Stimulated activated naive B cell treated with anti-CD40 and anti-IgM and Interleukin-4, amounts not matched to agents 10 μg/mL and 1 μg/mL and 100 μg/mL, for 72 hours (primary cell): ENCODE results near the gene INSYN2B.

Experiments
- ATAC-seq, 2 donors: fragments of 150-1000 bp; cut with Tn5 transposase; replicated peaks; 2 replicates each; pipeline ENCODE4 v1.10.0; 2021; ENCODE audit warnings: moderate library complexity in 1 of 2
- DNase-seq: peaks from one replicate; pipeline ENCODE4 v3.0.0; 2021
- H3K27ac Mint-ChIP-seq: one replicate; pipeline ENCODE4 v1.8.0; 2022; ENCODE audit warnings: mild to moderate bottlenecking, mixed read lengths
- H3K27me3 Mint-ChIP-seq, 2 donors: one replicate each; pipeline ENCODE4 v1.8.0; 2022; ENCODE audit warnings: mixed read lengths in 2 of 2
- H3K36me3 Mint-ChIP-seq, 2 donors: one replicate each; pipeline ENCODE4 v1.8.0; 2022; ENCODE audit warnings: mixed read lengths in 2 of 2, mild to moderate bottlenecking in 1 of 2
- H3K4me1 Mint-ChIP-seq, 2 donors: one replicate each; pipeline ENCODE4 v1.8.0; 2022; ENCODE audit warnings: mixed read lengths in 2 of 2, mild to moderate bottlenecking in 1 of 2
- H3K4me3 Mint-ChIP-seq, 2 donors: one replicate each; pipeline ENCODE4 v1.8.0; 2022; ENCODE audit warnings: mild to moderate bottlenecking in 2 of 2, mixed read lengths in 2 of 2, moderate library complexity in 1 of 2
- H3K9me3 Mint-ChIP-seq, 2 donors: one replicate each; pipeline ENCODE4 v1.8.0; 2022; ENCODE audit warnings: mixed read lengths in 2 of 2, mild to moderate bottlenecking in 1 of 2

The INSYN2B gene

GRCh38 chr5:169832845-169833244 is 147.4 kb downstream of the INSYN2B start:
- no peak for ATAC-seq
- Mint-ChIP-seq H3K4me3 (no peak overlapping the region), H3K36me3 (peaks cover 21 to 44% of the 10 kb centered on the region in 2 donors), H3K9me3 (no peaks in the 10 kb centered on the region), H3K27me3 (no peaks in the 10 kb centered on the region), H3K4me1 (peaks cover 22 to 36% of the 10 kb centered on the region in 2 donors), H3K27ac (peak overlapping the region; percentile 51)
- no peak for DNase-seq

GRCh38 chr5:169832304-169832703 is 148.0 kb downstream of the INSYN2B start:
- H3K36me3 Mint-ChIP-seq, result peaks cover 24 to 46% of the 10 kb centered on the region in 2 donors
- peak overlapping the region; percentile 62 for H3K27ac Mint-ChIP-seq
- no peak overlapping the region for H3K4me3 Mint-ChIP-seq
- H3K4me1 Mint-ChIP-seq, result peaks cover 27 to 41% of the 10 kb centered on the region in 2 donors
- no peak for ATAC-seq
- DNase-seq, result no peak
- H3K27me3 Mint-ChIP-seq, result no peaks in the 10 kb centered on the region
- no peaks in the 10 kb centered on the region for H3K9me3 Mint-ChIP-seq

DNA sequence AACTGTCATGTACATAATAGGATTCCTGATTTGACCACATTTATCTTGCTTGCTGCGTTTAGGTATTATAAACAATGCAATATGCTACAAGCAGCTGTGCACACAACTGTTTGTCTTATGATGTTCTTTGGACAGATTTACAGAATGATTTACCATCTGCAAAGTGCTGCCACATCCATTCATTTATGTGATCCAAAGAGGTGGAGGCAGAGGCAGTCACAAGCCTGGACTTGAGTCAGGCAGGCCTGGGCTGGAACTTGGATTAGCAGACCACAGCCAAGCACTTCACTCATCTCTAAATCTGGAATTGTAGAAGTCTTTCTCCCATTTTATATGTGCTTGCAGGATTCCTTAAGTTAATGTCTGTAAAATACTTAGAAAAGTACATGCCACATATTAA is 149.0 kb downstream of the INSYN2B start:
- H3K36me3 Mint-ChIP-seq, result peaks cover 27 to 50% of the 10 kb centered on the region in 2 donors
- H3K27me3 Mint-ChIP-seq, result no peaks in the 10 kb centered on the region
- DNase-seq (no peak), ATAC-seq (no peak)
- peaks cover 34 to 43% of the 10 kb centered on the region in 2 donors for H3K4me1 Mint-ChIP-seq
- no peaks in the 10 kb centered on the region for H3K9me3 Mint-ChIP-seq
- H3K4me3 Mint-ChIP-seq, result no peak overlapping the region
- peak overlapping the region; percentile 31 for H3K27ac Mint-ChIP-seq

GRCh38 chr5:169828385-169828784 is 151.9 kb downstream of the INSYN2B start:
- no peaks in the 10 kb centered on the region for H3K9me3 Mint-ChIP-seq

GRCh38 chr5:169827769-169828168 is 152.5 kb downstream of the INSYN2B start:
- no peak for ATAC-seq
- no peak overlapping the region for H3K4me3 Mint-ChIP-seq
- H3K4me1 Mint-ChIP-seq, result peaks cover 27 to 30% of the 10 kb centered on the region in 2 donors
- H3K9me3 Mint-ChIP-seq, result peaks cover 0 to under 1% of the 10 kb centered on the region in 2 donors
- H3K36me3 Mint-ChIP-seq, result peaks cover 33 to 65% of the 10 kb centered on the region in 2 donors
- no peaks in the 10 kb centered on the region for H3K27me3 Mint-ChIP-seq
- peak overlapping the region; percentile 87 for H3K27ac Mint-ChIP-seq
- DNase-seq, result no peak

More at GRCh38 chr5:169828385-169828784, 151.9 kb downstream of the INSYN2B start:
- no peak overlapping the region for H3K4me3 Mint-ChIP-seq
- ATAC-seq, result peak; percentile 42 to 88
- DNase-seq, result no peak
- H3K36me3 Mint-ChIP-seq, result peaks cover 31 to 63% of the 10 kb centered on the region in 2 donors
- H3K27me3 Mint-ChIP-seq, result no peaks in the 10 kb centered on the region
- peaks cover 29 to 34% of the 10 kb centered on the region in 2 donors for H3K4me1 Mint-ChIP-seq
- peak overlapping the region; percentile 87 for H3K27ac Mint-ChIP-seq

- no peak overlapping the region for H3K4me3 Mint-ChIP-seq
- H3K36me3 Mint-ChIP-seq, result peaks cover 31 to 65% of the 10 kb centered on the region in 2 donors
- ATAC-seq (peak in 1 of 2 donors; percentile 36), DNase-seq (no peak)
- H3K27ac Mint-ChIP-seq, result peak overlapping the region; percentile 52
- H3K27me3 Mint-ChIP-seq, result no peaks in the 10 kb centered on the region
- H3K4me1 Mint-ChIP-seq, result peaks cover 19 to 27% of the 10 kb centered on the region in 2 donors
- H3K9me3 Mint-ChIP-seq, result peaks cover 0 to 4% of the 10 kb centered on the region in 2 donors
Observed at GRCh38 chr5:169826618-169827017, 153.7 kb downstream of the INSYN2B start.

DNA sequence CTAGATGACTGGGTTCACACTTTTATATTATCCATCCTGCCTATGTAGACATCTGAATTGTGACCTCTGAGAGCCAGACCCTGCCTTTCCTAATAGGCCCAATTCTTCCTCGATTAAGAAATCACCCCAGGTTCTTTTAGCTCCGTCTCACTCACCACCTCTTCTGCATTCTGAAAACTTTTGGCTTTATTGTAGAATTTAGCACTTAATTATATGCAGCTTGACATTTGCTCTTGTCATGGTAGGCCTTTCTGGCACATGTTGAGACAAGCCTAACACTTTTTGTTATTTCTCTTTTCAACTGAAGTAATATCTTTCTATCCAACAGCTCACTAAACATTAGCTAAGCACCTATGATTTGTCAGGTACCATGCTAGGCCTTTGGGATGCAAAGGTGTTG is 163.3 kb downstream of the INSYN2B start:
- Mint-ChIP-seq H3K27ac (peak overlapping the region; percentile 38), H3K36me3 (peaks cover 50 to 83% of the 10 kb centered on the region in 2 donors), H3K27me3 (no peaks in the 10 kb centered on the region), H3K4me3 (no peak overlapping the region), H3K9me3 (no peaks in the 10 kb centered on the region), H3K4me1 (peaks cover 0 to 5% of the 10 kb centered on the region in 2 donors)
- no peak for DNase-seq
- no peak for ATAC-seq

DNA sequence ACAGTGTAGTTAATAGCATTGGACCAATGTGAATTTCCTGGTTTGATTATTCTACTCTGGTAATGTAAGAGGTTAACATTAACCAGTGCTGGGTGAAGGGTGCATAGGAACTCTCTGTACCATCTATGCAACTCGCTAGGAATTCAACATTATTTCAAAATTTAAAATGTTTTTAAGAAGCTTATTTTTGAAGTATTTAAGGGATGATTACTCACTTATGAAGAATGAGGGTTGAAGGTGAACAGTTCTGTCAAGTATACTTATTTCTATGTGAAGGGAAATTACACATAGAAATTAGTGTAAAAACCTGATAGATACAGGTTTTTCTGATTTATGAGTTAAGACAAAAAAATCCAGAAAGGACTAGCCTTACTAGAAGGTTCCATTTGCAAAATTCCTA is 165.8 kb downstream of the INSYN2B start:
- Mint-ChIP-seq H3K4me1 (peaks cover 11 to 16% of the 10 kb centered on the region in 2 donors), H3K9me3 (no peaks in the 10 kb centered on the region), H3K4me3 (no peak overlapping the region), H3K27ac (no peak overlapping the region), H3K27me3 (no peaks in the 10 kb centered on the region), H3K36me3 (peaks cover 54 to 88% of the 10 kb centered on the region in 2 donors)
- no peak for ATAC-seq
- no peak for DNase-seq
